Right lobe of liver (tissue), 6 donors: ENCODE data around the gene GPR3. TPM values are rescaled to one million over a fixed set of nuclear protein-coding genes. Genes with fewer than 3 reads are reported as not detected.

Source experiments
- ATAC-seq, 4 donors: fragments of 200-7000 bp; cut with Tn5 transposase; one replicate each; pipeline ENCODE4 v1.9.1; 2020; ENCODE audit warnings: mild to moderate bottlenecking in 4 of 4, moderate library complexity in 4 of 4
- DNase-seq, 3 donors: peaks; one replicate each; pipeline ENCODE4 v3.0.0-alpha.2; 2020
- H3K27ac ChIP-seq, 3 donors: fragments of 200-600 bp; one replicate each; pipeline ENCODE4 v1.8.0; 2022
- H3K27me3 ChIP-seq, 2 donors: fragments of 200-600 bp; one replicate each; pipeline ENCODE4 v1.8.0; 2022
- H3K36me3 ChIP-seq, 4 donors: fragments of 200-600 bp; sonication (generic) in 1 of 4; one replicate each; pipeline versions ENCODE4 v1.5.1 to v1.8.0; 2017 to 2022; ENCODE audit warnings: control low read depth in 1 of 4
- H3K4me1 ChIP-seq, 4 donors: fragments of 200-600 bp; sonication (generic) in 1 of 4; one replicate each; pipeline versions ENCODE4 v1.5.1 to v1.8.0; 2017 to 2022; ENCODE audit warnings: control low read depth in 1 of 4
- H3K4me3 ChIP-seq, 3 donors: fragments of 200-600 bp; one replicate each; pipeline ENCODE4 v1.8.0; 2022
- H3K9me3 ChIP-seq, 4 donors: fragments of 200-600 bp; sonication (generic) in 1 of 4; one replicate each; pipeline versions ENCODE4 v1.5.1 to v1.8.0; 2017 to 2022; ENCODE audit warnings: control low read depth in 1 of 4
- POLR2A ChIP-seq: fragments of 450-650 bp; IDR thresholded peaks from one replicate; pipeline ENCODE4 v1.6.1; 2017; ENCODE audit warnings: antibody characterized with exemption, mild to moderate bottlenecking
- WGBS: methylation state at CpG from one replicate; pipeline ENCODE4 v1.1.6; 2018; ENCODE audit warnings: low coverage, low lambda C conversion rate; ENCODE audit not compliant: insufficient coverage; ENCODE audit errors: missing lambda C conversion rate; 5-methylcytosine and 5-hydroxymethylcytosine counted together
- intact Hi-C, 2 donors: fragments of 100-400 bp; cut with DNase I; formaldehyde crosslinking; loops; one replicate each; pipeline versions ENCODE4 v1.11.2 to v1.14.1; 2022
- total RNA-seq, 6 experiments: library from RNA; depleted of rRNA in 2 of 6; stranded (reverse); fragments of >200 nt in 2 of 6; fragmentation: NEBNext Ultra II Directional in 3 of 6; extraction: Animal tissue kit (Norgen Biotek cat#: 25700) in 3 of 6; gene quantifications; one replicate each; pipeline versions ENCODE4 v1.1.0 to v1.2.4, GENCODE V29; 2016 to 2023
- TF ChIP-seq, protein P1 (sequence below), 4 donors: fragments of 200-600 bp in 3 of 4; fragments of 450-650 bp in 1 of 4; IDR thresholded peaks; one replicate each; pipeline versions ENCODE4 v1.5.1 to v1.8.0; 2016 to 2022; ENCODE audit warnings: antibody characterized with exemption in 4 of 4, mild to moderate bottlenecking in 2 of 4
- donor health status: DM: no; HTN: yes; CAD: no.
- donor health status: DM: no; HTN: no; CAD: no.
- donor health status: DM: no; HTN: no; CAD: no.
- donor health status: DM: no; HTN: yes; CAD: no.
- donor health status: DM: no; HTN: yes; CAD: no.

Gene GPR3
- total RNA-seq, 6 experiments from 2014 or later: 0.19 to 0.43 TPM; not detected in 4

DNA sequence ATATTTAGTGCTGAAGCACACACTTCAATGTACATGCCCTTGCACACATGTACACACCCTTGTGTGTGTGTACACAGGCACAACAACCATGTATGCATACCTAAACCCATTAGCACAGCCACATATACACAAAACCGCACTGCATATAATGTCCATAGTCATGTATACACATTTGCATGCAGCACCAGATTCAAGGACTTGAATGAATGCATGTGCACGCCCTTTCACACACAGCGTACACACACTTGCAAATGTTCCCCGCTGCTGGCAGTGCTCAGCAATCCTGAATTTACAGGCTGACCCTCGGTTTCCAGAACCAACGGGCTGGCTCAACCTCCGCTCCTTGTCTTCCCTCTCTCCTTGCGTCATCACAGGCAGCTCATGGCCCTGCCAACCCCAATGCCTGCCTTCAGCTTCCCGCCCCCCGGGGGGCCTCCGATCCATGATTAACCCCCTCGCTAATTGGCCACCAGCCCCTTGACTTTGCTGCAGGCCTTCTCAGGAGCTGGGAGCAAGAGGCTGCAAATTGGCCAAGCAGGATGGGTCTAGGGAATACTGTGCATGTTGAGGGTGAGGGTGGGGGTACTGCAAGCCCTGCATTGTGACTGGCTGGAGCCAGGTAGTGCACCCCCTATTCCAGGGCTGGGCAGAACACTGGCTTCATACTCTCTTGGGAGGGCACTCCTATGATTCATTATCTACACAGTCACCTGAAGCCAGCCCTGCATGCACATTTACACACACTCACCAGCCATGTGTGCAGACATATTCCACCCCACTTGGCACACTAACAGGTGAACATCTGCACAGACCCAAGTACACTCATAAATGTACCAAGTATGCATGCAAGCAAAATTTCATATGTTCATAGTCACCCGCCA is 7.9 kb downstream of the GPR3 start:
- WGBS: 46% methylated on average over 6 of the region's 13 CpGs
- no peak for ATAC-seq
- intact Hi-C loops: loop anchor here (5.0 to 10.0 kb wide), 2 partner anchors 194 to 202 kb away; partner anchors contain the start of gene AHDC1 (in 1 of the 2)
- H3K27ac ChIP-seq: no peak overlapping the region
- H3K36me3 ChIP-seq: no peaks in the 10 kb centered on the region
- TF ChIP-seq, protein P1, sequence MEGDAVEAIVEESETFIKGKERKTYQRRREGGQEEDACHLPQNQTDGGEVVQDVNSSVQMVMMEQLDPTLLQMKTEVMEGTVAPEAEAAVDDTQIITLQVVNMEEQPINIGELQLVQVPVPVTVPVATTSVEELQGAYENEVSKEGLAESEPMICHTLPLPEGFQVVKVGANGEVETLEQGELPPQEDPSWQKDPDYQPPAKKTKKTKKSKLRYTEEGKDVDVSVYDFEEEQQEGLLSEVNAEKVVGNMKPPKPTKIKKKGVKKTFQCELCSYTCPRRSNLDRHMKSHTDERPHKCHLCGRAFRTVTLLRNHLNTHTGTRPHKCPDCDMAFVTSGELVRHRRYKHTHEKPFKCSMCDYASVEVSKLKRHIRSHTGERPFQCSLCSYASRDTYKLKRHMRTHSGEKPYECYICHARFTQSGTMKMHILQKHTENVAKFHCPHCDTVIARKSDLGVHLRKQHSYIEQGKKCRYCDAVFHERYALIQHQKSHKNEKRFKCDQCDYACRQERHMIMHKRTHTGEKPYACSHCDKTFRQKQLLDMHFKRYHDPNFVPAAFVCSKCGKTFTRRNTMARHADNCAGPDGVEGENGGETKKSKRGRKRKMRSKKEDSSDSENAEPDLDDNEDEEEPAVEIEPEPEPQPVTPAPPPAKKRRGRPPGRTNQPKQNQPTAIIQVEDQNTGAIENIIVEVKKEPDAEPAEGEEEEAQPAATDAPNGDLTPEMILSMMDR (IDR thresholded peaks at IDR 0.05): no peak
- TF ChIP-seq POLR2A: no peak
- no peaks in the 10 kb centered on the region for H3K27me3 ChIP-seq
- no peak overlapping the region for H3K4me3 ChIP-seq
- no peak for DNase-seq
- H3K4me1 ChIP-seq: peaks cover 0 to 9% (median 0%) of the 10 kb centered on the region in 4 donors
- H3K9me3 ChIP-seq: no peaks in the 10 kb centered on the region

GRCh38 chr1:27400963-27401341 is 8.5 kb downstream of the GPR3 start:
- no peak for ATAC-seq
- no peaks in the 10 kb centered on the region for H3K36me3 ChIP-seq
- H3K27ac ChIP-seq: no peak overlapping the region
- H3K4me3 ChIP-seq: no peak overlapping the region
- intact Hi-C loops: loop anchor here (5.0 to 10.0 kb wide), 2 partner anchors 194 to 201 kb away; partner anchors contain the start of gene AHDC1 (in 1 of the 2)
- no peaks in the 10 kb centered on the region for H3K27me3 ChIP-seq
- TF ChIP-seq, protein P1 (IDR thresholded peaks at IDR 0.05): no peak
- no peak for TF ChIP-seq POLR2A
- H3K9me3 ChIP-seq: no peaks in the 10 kb centered on the region
- H3K4me1 ChIP-seq: peaks cover 0 to 9% (median 0%) of the 10 kb centered on the region in 4 donors
- no peak for DNase-seq
- 93% methylated on average over 5 of the region's 5 CpGs for WGBS

GRCh38 chr1:27402349-27402754 is 9.9 kb downstream of the GPR3 start:
- intact Hi-C loops: loop anchor here (5.0 to 10.0 kb wide), 2 partner anchors 192 to 200 kb away; partner anchors contain the start of gene AHDC1 (in 1 of the 2)
- Histone ChIP-seq H3K4me1 (peaks cover 0 to 9% (median 0%) of the 10 kb centered on the region in 4 donors), H3K27ac (peak overlapping the region in 2 of 3 donors; percentile 18 to 43), H3K36me3 (peaks cover 0 to 9% (median 3%) of the 10 kb centered on the region in 4 donors), H3K9me3 (no peaks in the 10 kb centered on the region), H3K27me3 (no peaks in the 10 kb centered on the region), H3K4me3 (no peak overlapping the region)
- peak in 1 of 3 donors; percentile 74 for DNase-seq
- no peak for TF ChIP-seq POLR2A
- TF ChIP-seq, protein P1 (IDR thresholded peaks at IDR 0.05): peak; percentile 43 to 63 (median 56)
- WGBS: 47% methylated on average over 3 of the region's 8 CpGs
- peak; percentile 63 to 70 (median 68) for ATAC-seq

DNA sequence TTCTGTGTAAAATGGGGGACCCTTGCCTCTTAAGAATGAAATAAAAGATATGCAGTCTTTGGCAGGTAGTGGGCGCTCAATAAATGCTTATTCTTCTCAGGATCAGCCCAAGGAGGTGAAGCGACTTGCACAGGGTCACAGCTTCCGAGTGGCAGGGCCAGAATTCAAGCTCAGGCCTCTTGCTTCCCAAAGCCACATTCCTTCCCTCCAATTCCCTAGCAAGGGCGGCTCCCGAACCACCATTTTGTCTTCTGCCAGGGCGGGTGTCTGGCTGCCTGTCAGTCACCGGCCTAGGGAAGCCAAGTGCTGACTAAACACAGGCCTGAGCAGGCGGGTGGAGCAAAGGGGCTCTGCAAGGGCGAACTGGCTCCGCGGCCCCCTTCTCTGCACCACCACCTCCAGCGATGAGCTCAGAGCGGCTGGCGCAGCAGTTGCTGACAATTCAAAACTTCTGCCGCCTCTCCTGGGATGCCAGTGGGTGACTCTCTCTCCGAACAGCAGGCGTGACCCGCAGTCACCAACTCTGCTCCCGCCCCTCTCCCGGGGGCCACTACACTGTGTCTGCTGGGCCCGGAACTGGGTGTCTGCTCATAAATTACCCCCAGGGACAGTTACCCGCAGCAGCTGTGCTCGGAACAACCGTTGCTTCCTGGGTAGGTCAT is 10.8 kb downstream of the GPR3 start:
- Histone ChIP-seq H3K9me3 (no peaks in the 10 kb centered on the region), H3K4me3 (no peak overlapping the region), H3K4me1 (peaks cover 0 to 9% (median 0%) of the 10 kb centered on the region in 4 donors), H3K27me3 (no peaks in the 10 kb centered on the region), H3K27ac (peak overlapping the region in 2 of 3 donors; percentile 18 to 43), H3K36me3 (peaks cover 0 to 18% (median 10%) of the 10 kb centered on the region in 4 donors)
- intact Hi-C loops: loop anchor here (5.0 to 10.0 kb wide), 2 partner anchors 192 to 199 kb away; partner anchors contain the start of gene AHDC1 (in 1 of the 2)
- 49% methylated on average over 12 of the region's 24 CpGs for WGBS
- ATAC-seq (peak; percentile 24 to 48 (median 34)), DNase-seq (peak in 2 of 3 donors; percentile 39 to 54)
- TF ChIP-seq, protein P1 (IDR thresholded peaks at IDR 0.05): peak in 1 of 4 donors; percentile 8
- no peak for TF ChIP-seq POLR2A
